GM12873 (cell line): ENCODE measurements around the gene FCN1.

ENCODE experiments used
- TF ChIP-seq, protein P1 (sequence below): IDR thresholded peaks from 2 replicates; pipeline ENCODE4 v1.5.1; 2012; ENCODE audit warnings: low read depth, mild to moderate bottlenecking, moderate library complexity, low read length, control low read depth; ENCODE audit not compliant: insufficient read depth; ENCODE audit errors: missing control alignments

Gene FCN1

DNA sequence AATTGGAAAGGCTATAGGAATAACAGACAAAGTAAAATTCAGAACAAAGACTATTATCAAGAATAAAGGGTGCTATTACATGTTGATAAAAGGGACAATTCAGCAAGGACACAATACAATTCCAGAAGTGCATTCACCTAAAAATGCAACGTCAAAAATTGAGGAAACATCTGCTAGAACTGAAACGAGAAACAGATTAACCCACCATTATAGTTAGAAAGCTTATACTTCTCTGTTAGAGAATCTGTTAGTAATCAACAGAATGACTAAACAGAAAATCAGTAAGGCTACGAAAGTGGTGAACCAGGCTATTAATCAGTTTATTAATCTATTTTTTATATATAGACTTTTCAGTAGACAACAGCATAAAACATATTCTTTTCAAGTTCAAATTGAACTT, 14.8 kb downstream of the FCN1 start:
- TF ChIP-seq, protein P1, sequence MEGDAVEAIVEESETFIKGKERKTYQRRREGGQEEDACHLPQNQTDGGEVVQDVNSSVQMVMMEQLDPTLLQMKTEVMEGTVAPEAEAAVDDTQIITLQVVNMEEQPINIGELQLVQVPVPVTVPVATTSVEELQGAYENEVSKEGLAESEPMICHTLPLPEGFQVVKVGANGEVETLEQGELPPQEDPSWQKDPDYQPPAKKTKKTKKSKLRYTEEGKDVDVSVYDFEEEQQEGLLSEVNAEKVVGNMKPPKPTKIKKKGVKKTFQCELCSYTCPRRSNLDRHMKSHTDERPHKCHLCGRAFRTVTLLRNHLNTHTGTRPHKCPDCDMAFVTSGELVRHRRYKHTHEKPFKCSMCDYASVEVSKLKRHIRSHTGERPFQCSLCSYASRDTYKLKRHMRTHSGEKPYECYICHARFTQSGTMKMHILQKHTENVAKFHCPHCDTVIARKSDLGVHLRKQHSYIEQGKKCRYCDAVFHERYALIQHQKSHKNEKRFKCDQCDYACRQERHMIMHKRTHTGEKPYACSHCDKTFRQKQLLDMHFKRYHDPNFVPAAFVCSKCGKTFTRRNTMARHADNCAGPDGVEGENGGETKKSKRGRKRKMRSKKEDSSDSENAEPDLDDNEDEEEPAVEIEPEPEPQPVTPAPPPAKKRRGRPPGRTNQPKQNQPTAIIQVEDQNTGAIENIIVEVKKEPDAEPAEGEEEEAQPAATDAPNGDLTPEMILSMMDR = no peak

DNA sequence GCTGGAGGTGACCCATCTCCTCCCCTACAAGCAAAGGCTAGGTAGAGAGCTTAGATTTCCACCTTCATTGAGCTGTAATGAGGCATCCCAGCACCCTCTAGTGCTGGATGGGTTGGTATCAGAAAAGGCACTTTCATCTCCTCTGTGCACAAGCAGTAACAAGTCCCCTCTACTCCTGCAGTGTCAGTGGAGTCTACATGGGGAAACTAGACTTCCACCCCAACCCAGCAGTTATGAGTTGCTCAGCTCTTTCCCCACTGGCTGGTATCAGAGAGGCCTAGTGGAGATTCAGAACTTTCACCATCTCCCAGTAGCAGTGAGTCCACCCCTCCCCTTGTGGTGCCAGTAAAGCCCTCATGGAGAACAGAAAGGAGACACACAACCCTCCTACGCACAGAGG, 17.9 kb downstream of the FCN1 start:
- TF ChIP-seq, protein P1 = no peak

DNA sequence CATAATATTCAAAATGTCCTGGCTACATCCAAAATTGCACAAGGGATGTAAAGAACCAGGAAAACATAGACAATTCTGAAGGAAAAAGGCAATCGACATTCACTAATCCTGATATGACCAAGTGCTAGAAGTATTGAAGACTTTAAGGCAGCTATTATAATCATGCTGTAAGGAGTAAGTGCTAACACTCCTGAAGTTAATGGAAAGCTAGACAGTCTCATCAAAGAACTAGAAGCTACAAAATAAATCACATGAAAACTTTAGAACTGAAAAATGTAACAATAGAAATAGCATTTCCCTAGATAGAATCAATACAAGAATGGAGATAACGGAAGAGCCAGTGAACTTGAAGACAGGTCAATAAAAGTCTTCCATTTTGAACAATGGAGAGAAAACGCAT, 18.5 kb downstream of the FCN1 start:
- TF ChIP-seq, protein P1 = no peak

DNA sequence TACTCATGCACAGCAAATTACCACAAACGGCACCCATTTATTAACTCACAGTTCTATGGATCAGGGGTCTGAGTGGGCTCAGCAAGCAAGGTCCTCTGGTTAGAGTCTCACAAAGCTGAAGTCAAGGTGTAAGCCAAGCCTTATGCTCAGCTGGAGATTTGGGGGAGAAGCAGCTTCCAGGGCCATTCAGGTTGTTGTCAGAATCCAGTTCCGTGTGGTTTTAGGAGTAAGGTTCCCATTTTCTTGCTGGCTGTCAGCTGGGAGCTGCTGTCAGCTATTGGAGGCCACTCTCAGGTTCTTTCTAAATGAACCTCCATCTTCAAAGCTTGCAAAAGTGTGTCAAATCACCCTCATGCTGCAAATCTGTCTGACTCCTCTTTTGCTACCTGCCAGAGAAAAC, 19.4 kb downstream of the FCN1 start:
- TF ChIP-seq, protein P1 = no peak

DNA sequence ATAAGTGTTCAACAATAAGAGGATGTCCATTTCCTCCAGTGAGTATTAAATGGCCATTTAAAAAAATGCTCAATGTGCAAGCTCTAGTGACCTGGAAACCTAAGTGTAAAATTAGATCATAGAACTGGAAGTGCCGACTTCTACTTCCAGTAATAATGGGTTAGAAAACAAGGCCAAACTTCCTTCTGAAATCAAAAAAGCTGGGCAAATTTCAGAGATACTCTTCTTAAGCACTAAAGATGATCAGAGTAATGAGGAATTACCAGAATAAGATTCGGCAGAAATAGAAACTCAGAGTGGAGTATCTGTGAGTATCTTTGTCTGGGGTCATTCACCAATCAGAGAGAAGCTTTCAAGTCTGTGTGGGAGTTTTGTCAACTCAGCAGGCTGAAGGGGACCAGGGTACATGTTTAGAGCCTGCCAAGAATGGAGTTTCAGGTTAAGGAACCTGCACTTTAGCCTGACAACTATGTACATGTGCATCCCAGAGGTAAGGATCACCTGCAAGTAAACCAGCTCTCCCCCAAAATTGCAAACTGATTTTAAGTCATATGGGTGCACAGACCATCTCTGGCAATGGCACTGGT, 20.0 kb downstream of the FCN1 start:
- TF ChIP-seq, protein P1 = no peak

DNA sequence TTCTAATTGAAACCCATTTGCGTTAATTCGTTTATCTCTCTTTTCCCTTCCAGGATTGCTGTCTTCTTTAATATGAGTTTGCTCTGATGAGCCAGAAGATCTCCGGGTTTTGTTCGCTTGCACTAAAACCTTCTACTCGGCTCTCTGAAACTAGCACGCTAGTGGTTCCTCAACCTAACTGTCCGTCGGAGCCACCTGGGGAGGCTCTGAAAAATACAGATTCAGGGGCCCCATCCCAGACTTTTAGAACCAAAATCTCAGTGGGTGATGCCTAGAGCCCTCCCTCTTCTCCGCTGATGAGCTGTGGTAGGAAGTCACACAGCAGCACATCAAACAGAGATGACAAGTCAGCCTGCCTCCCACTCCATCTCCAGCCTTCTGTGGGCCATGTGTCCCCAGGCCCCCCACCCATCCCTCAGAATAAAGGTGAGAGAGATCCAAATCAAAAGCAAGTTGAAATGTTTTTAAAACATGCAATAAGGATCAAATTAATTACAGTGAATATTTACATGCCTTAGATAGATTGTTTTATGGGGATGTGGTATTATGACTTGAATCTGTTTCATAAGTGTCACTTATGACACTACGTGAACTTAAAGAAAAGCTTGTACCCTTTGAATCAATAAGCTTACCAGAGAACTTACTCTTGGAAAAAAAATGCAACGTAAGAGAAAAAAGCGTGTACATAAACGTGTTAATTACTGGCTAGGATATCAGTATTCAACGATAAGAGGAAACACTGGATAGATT, 20.7 kb downstream of the FCN1 start:
- TF ChIP-seq, protein P1 = no peak

DNA sequence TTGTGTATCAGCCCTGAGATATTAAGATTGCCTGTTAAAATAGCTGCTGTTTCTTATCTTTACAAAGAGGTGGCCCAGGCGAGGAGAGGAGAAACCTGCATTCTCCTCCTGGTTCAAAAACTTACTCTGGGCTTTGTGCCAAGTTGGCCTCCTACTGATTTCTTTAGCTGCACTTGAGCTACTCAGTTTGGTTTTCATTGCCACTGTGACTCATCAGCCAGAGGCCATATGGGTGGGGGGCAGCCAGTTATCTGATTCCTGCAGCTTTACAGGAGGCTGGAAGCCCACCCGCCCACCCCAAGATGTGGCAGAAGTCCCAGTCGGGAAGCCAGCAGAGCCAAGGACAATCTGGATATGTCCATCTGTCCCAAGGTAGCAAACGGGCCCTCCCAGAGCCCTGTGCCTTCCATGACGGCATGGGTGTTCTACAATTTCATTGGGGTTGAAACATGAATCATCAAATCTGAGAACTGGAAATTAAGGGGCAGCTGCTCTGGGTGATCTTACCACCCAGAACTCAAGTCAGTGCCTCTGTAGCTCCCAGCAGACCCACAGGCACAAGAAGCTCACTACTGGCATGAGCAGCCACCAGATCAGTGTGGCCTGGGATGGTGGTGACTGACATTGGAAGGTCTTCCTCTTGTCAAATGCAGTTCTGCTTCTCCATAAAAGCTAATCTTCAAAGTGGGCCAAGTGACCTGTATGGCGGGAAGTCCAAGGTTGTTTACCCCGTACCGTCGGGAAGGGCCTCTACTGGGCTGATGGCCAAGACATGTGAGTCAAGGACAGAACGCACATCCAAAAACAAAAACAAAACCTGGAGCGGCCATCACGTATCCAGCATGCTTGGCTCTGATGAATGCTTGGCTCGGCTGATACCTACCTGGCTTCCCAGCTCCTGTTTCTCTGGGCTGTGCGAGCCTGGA, 21.5 kb downstream of the FCN1 start:
- TF ChIP-seq, protein P1 = no peak
